Measurements from ENCODE around the gene DOHH.

GRCh38 chr19:3478409-3479176, 21.9 kb downstream of the DOHH start:
- TF ChIP-seq TAF1 (IDR thresholded peaks at IDR 0.05; ENCODE audit: low read depth, low read length) (no peak), POLR2AphosphoS5 (IDR thresholded peaks at IDR 0.05; ENCODE audit: low read depth, low read length) (no peak), POLR2A (IDR thresholded peaks at IDR 0.05; ENCODE audit: low read depth, low read length) (no peak), SPI1 (IDR thresholded peaks at IDR 0.05; ENCODE audit: low read depth, low read length) (no peak), POU2F2 (IDR thresholded peaks at IDR 0.05; ENCODE audit: low read depth, low read length) (no peak), PAX5 (IDR thresholded peaks at IDR 0.05; ENCODE audit: insufficient read depth, low read length, severe bottlenecking) (no peak)
